Ovary (tissue), 9 donors: ENCODE data around the gene ABHD16B. TPM values are rescaled to one million over a fixed set of nuclear protein-coding genes. Genes with fewer than 3 reads are reported as not detected.

ENCODE experiments used
- DNase-seq, 5 donors: peaks; one replicate each; pipeline ENCODE4 v3.0.0-alpha.2; 2019 to 2020
- H3K27ac ChIP-seq, 2 donors: fragments of 200-600 bp; one replicate each; pipeline versions ENCODE4 v1.5.1 to v1.8.0; 2019 to 2022
- H3K27me3 ChIP-seq: fragments of 200-600 bp; one replicate; pipeline ENCODE4 v1.8.0; 2022
- H3K36me3 ChIP-seq: fragments of 200-600 bp; sonication (generic); one replicate; pipeline ENCODE4 v1.5.1; 2019
- H3K4me1 ChIP-seq: one replicate; pipeline ENCODE4 v1.8.1; 2013; ENCODE audit warnings: mild to moderate bottlenecking, moderate library complexity; ENCODE audit not compliant: insufficient read depth
- H3K4me3 ChIP-seq: fragments of 200-600 bp; sonication (generic); one replicate; pipeline ENCODE4 v1.5.1; 2017
- H3K9me3 ChIP-seq, 2 donors: fragments of 200-600 bp in 1 of 2; sonication (generic) in 1 of 2; one replicate each; pipeline versions ENCODE4 v1.5.1 to v1.8.1; 2013 to 2019; ENCODE audit warnings: mild to moderate bottlenecking in 1 of 2, moderate library complexity in 1 of 2
- CTCF ChIP-seq, 3 donors: fragments of 450-650 bp in 2 of 3; fragments of 200-600 bp in 1 of 3; IDR thresholded peaks; one replicate each; pipeline versions ENCODE4 v1.5.1 to v1.8.0; 2016 to 2022; ENCODE audit warnings: antibody characterized with exemption in 3 of 3, mild to moderate bottlenecking in 1 of 3
- EP300 ChIP-seq: sonication (generic); formaldehyde crosslinking; IDR thresholded peaks from one replicate; pipeline ENCODE4 v1.6.1; 2017; ENCODE audit warnings: antibody characterized with exemption
- POLR2A ChIP-seq: fragments of 450-650 bp; IDR thresholded peaks from one replicate; pipeline ENCODE4 v1.6.1; 2017; ENCODE audit warnings: antibody characterized with exemption, mild to moderate bottlenecking, moderate library complexity
- WGBS, 3 donors: extraction: QIAGEN DNeasy Blood & Tissue Kit in 1 of 3; methylation state at CpG; one replicate each; pipeline versions ENCODE4 v1.1.5 to v1.1.7; 2013 to 2017; 5-methylcytosine and 5-hydroxymethylcytosine counted together
- intact Hi-C, 4 donors: fragments of 100-400 bp; cut with DNase I; formaldehyde crosslinking; loops; one replicate each; pipeline versions ENCODE4 v1.11.0 to v1.15.1; 2022 to 2023
- polyA plus RNA-seq, 2 donors: library from polyadenylated mRNA; stranded (reverse); fragments of 200-250 nt in 1 of 2; fragments of 350-450 nt in 1 of 2; fragmentation: Illumina TruSeq in 1 of 2; extraction: RNeasy Lipid Tissue Mini Kit (QIAGEN cat#74804) in 1 of 2; gene quantifications; one replicate each; pipeline ENCODE4 v1.2.3, GENCODE V29; 2013 to 2014
- total RNA-seq, 7 donors: library from RNA; depleted of rRNA in 2 of 7; stranded (reverse); fragments of >200 nt in 2 of 7; fragmentation: NEBNext Ultra II Directional in 3 of 7; extraction: Animal tissue kit (Norgen Biotek cat#: 25700) in 3 of 7; gene quantifications; one replicate each; pipeline versions ENCODE4 v1.1.0 to v1.2.4, GENCODE V29; 2016 to 2023
- donor health status: DM: no; HTN: no; CAD: no; lungs with moderate emphysema.
- donor health status: DM: no; HTN: no; CAD: no.
- donor health status: Bipolar disorder and iron deficiency.
- donor health status: DM: yes; HTN: yes; CAD: no.
- donor health status: DM: no; HTN: no; CAD: no.
- donor health status: DM: yes; HTN: yes; CAD: no.

The ABHD16B gene
- total and polyA plus RNA-seq, 9 donors: 0.57 TPM; not detected in 8

- no peak for TF ChIP-seq CTCF (IDR thresholded peaks at IDR 0.05)
- no peak for TF ChIP-seq EP300
- TF ChIP-seq POLR2A: no peak
- H3K36me3 ChIP-seq: no peaks in the 10 kb centered on the region
- 79 to 86% (median 79%) methylated on average over 9 of the region's 9 CpGs for WGBS, 3 donors
- no peak for DNase-seq
- no peak overlapping the region for H3K4me3 ChIP-seq
- H3K9me3 ChIP-seq: no peaks in the 10 kb centered on the region
- no peak overlapping the region for H3K27ac ChIP-seq
- intact Hi-C loops: no loop called here
- no peaks in the 10 kb centered on the region for H3K27me3 ChIP-seq
- peaks cover 12% of the 10 kb centered on the region for H3K4me1 ChIP-seq
These were observed 19.0 kb upstream of the ABHD16B start for GRCh38 chr20:63842258-63842657.

DNA sequence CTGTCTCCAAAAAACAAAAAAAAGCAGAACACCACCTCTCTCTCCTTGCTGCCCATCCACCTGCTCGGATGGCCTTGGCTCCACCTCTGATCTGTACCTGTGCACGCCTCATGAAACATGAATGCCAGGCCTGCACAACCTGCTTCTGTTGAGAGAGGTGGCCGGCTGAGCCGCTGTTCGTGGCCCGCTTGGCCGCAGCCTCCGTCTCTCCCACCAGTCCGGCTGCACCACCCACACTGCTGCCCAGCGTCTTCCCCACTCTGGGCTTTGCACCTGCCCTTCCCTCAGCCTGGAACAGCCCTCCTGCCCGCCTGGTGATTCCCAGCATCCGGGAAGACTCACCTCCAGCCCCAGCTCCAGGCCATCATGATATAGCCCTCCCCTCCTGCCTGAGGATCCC is 18.1 kb upstream of the ABHD16B start:
- Histone ChIP-seq H3K27ac (no peak overlapping the region), H3K4me1 (peaks cover 20% of the 10 kb centered on the region), H3K27me3 (no peaks in the 10 kb centered on the region), H3K9me3 (no peaks in the 10 kb centered on the region), H3K4me3 (no peak overlapping the region), H3K36me3 (no peaks in the 10 kb centered on the region)
- no peak for DNase-seq
- intact Hi-C loops: no loop called here
- 88 to 94% (median 92%) methylated on average over 12 of the region's 12 CpGs for WGBS, 3 donors
- TF ChIP-seq POLR2A (no peak), EP300 (no peak), CTCF (IDR thresholded peaks at IDR 0.05) (no peak)

GRCh38 chr20:63843778-63844177 is 17.5 kb upstream of the ABHD16B start:
- no peak for DNase-seq
- Histone ChIP-seq H3K9me3 (no peaks in the 10 kb centered on the region), H3K27ac (no peak overlapping the region), H3K4me1 (peaks cover 24% of the 10 kb centered on the region), H3K4me3 (no peak overlapping the region), H3K36me3 (no peaks in the 10 kb centered on the region), H3K27me3 (no peaks in the 10 kb centered on the region)
- TF ChIP-seq EP300 (no peak), CTCF (IDR thresholded peaks at IDR 0.05) (no peak), POLR2A (no peak)
- intact Hi-C loops: no loop called here
- WGBS, 3 donors: 78 to 79% (median 79%) methylated on average over 16 of the region's 16 CpGs

- DNase-seq: no peak
- Histone ChIP-seq H3K36me3 (no peaks in the 10 kb centered on the region), H3K9me3 (no peaks in the 10 kb centered on the region), H3K4me3 (no peak overlapping the region), H3K27ac (no peak overlapping the region), H3K27me3 (no peaks in the 10 kb centered on the region), H3K4me1 (peaks cover 24% of the 10 kb centered on the region)
- TF ChIP-seq EP300 (no peak), CTCF (IDR thresholded peaks at IDR 0.05) (no peak), POLR2A (no peak)
- WGBS, 3 donors: 81 to 85% (median 84%) methylated on average over 7 to 9 of the region's 9 CpGs
- intact Hi-C loops: no loop called here
These were observed 16.7 kb upstream of the ABHD16B start for GRCh38 chr20:63844511-63844991.
